WERI-Rb-1 (cell line): Measurements from ENCODE around the gene GARNL3.

Experiments used
- DNase-seq: peaks from one replicate; pipeline ENCODE4 v3.0.0-alpha.2; 2020
- H3K27ac ChIP-seq: fragments of 250-450 bp; sonication (Bioruptor Pico); 2 replicates; pipeline ENCODE4 v1.5.1; 2020; ENCODE audit warnings: mild to moderate bottlenecking, moderate library complexity
- H3K27me3 ChIP-seq: fragments of 250-450 bp; sonication (Bioruptor Pico); 2 replicates; pipeline ENCODE4 v1.5.1; 2021; ENCODE audit warnings: mild to moderate bottlenecking, low read depth, moderate library complexity; ENCODE audit not compliant: insufficient read depth, severe bottlenecking
- H3K36me3 ChIP-seq: fragments of 250-450 bp; sonication (Bioruptor Pico); 2 replicates; pipeline ENCODE4 v1.5.1; 2020; ENCODE audit warnings: mild to moderate bottlenecking, moderate library complexity
- H3K4me3 ChIP-seq: 2 replicates; pipeline ENCODE4 v1.5.1; 2011; ENCODE audit warnings: low read depth, mild to moderate bottlenecking, control low read depth, low read length
- H3K9me3 ChIP-seq: fragments of 250-450 bp; sonication (Bioruptor Pico); 2 replicates; pipeline ENCODE4 v1.5.1; 2021; ENCODE audit warnings: mild to moderate bottlenecking, moderate library complexity; ENCODE audit not compliant: severe bottlenecking
- TF ChIP-seq, protein P1 (sequence below): IDR thresholded peaks from 2 replicates; pipeline ENCODE4 v1.5.1; 2011; ENCODE audit warnings: low read depth, mild to moderate bottlenecking, control low read depth, inconsistent platforms, low read length

GARNL3 gene

DNA sequence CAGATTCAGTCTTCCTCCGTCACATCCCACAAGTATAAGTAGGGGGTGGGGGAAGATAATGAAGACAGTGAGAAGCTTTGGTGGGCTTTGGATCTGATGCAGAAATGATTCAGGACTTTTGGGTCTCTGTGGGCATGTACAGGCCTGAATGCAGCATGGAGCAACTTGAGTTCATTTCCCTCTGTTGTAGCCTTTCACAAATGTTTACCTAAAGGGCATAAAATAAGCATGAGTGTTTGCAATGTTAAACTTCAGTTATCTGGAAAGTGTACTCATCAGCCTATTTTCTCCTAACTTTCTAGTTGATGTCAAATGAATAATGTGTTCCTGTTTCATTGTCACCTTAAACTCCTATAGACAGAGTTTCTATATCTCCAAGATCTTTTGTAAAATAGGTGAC, 39.3 kb downstream of the GARNL3 start:
- Histone ChIP-seq H3K9me3 (no peaks in the 10 kb centered on the region), H3K27me3 (no peaks in the 10 kb centered on the region), H3K27ac (peak overlapping the region; percentile 99), H3K36me3 (peaks cover 6% of the 10 kb centered on the region), H3K4me3 (no peak overlapping the region)
- TF ChIP-seq, protein P1, sequence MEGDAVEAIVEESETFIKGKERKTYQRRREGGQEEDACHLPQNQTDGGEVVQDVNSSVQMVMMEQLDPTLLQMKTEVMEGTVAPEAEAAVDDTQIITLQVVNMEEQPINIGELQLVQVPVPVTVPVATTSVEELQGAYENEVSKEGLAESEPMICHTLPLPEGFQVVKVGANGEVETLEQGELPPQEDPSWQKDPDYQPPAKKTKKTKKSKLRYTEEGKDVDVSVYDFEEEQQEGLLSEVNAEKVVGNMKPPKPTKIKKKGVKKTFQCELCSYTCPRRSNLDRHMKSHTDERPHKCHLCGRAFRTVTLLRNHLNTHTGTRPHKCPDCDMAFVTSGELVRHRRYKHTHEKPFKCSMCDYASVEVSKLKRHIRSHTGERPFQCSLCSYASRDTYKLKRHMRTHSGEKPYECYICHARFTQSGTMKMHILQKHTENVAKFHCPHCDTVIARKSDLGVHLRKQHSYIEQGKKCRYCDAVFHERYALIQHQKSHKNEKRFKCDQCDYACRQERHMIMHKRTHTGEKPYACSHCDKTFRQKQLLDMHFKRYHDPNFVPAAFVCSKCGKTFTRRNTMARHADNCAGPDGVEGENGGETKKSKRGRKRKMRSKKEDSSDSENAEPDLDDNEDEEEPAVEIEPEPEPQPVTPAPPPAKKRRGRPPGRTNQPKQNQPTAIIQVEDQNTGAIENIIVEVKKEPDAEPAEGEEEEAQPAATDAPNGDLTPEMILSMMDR: no peak
- no peak for DNase-seq

DNA sequence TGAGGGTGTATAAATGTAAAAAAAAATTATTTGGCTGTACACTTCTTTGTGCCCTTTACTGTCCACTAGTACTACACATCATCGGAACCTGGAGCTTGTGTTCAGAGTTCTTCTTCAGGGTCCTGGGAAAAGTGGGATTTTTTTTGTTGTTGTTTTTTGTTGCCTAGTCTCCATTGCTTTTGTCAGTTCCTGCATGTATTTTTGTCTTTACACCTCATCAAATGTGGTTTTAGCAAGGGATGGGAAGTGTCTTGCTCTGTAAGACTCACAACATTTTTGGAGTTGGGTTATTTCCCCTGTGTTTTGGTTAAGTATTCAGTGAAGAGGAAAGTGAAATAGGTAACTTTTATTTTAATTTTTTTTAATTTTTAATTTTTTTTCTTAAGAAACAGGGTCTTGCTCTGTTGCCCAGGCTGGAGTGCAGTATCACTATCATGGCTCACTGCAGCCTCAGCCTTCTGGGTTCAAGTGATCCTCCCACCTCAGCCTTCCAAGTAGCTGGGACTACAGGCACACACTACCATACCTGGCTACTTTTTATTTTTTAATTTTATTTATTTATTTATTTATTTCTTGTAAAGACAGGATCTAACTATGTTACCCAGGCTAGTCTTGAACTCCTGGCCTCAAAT, 40.7 kb downstream of the GARNL3 start:
- peaks cover 6% of the 10 kb centered on the region for H3K36me3 ChIP-seq
- no peak for DNase-seq
- TF ChIP-seq, protein P1: no peak
- no peaks in the 10 kb centered on the region for H3K9me3 ChIP-seq
- no peak overlapping the region for H3K27ac ChIP-seq
- H3K27me3 ChIP-seq: no peaks in the 10 kb centered on the region
- H3K4me3 ChIP-seq: no peak overlapping the region

DNA sequence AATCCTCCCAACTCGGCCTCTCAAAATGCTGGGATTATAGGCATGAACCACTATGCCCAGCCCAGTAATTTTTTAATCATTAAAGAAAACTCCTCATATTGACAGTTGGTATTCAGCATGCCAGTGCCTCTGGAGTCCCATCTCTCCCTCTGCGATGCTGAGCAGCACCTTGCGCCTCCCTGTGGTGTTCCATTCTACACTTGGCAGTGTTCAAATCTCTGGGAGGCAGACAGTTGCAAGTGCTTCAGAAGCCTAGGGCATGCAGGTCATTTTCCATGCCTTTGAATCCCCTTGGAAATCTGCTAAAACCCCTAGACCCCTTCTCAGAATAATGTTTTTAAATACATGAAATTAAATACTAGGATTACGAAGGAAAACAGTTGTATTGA, 41.3 kb downstream of the GARNL3 start:
- no peaks in the 10 kb centered on the region for H3K27me3 ChIP-seq
- H3K9me3 ChIP-seq: no peaks in the 10 kb centered on the region
- TF ChIP-seq, protein P1: peak; percentile 45
- peak; percentile 44 for DNase-seq
- H3K27ac ChIP-seq: no peak overlapping the region
- H3K4me3 ChIP-seq: no peak overlapping the region
- H3K36me3 ChIP-seq: peaks cover 6% of the 10 kb centered on the region

DNA sequence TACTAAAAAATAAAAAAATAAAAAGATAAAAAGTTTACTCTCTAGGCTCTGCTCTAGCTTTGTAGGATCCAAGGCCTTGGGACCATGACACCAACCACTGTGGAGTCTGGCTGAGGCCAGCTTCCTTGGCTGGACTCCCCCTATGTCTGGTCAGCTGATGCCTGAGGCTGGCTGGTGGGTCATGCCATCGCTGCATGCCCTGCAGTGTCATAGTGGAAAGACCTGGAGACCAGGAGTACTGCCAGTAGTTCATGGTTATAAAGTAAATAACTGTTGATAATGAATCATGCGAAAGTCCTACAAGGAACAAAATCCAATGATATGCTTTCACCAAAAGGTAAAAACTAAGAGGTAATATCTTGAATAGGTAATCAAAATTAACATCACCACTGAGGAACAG, 43.2 kb downstream of the GARNL3 start:
- TF ChIP-seq, protein P1: no peak
- no peak for DNase-seq

DNA sequence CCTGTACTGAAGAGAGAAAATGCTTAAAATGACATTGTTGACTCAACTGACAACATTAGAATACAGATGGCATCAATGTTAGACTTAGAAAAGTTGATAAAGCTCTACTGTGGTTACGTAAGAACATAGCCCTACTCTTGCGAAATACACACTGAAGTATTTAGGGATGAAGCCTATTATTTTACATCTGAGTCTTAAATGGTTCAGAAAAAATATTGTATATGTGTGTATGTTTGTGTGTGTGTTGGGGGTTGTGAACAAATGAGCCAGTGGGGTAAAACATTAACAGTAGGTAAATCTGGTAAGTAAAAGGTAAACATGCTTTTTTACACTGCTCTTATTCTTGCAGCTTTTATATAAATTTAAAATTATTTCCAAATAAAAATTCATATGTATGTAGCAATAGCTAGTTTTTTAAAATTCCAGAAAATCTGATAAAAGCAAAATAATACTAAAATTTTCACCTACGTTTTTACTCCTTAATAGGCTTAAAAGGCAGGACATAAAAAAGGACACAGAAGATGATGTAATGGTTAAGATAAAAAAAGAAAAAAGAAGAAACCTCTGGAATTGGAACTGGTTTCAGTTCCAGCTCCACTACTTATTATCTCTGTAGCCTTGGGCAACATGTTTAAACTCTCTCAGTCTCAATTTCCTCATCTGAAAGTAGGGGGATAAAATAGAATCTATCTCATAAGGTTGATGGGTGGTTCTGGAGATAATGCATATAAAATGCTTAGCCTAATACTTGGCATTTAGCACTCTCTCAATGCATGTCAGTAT, 44.3 kb downstream of the GARNL3 start:
- Histone ChIP-seq H3K27me3 (no peaks in the 10 kb centered on the region), H3K9me3 (no peaks in the 10 kb centered on the region), H3K27ac (no peak overlapping the region), H3K36me3 (peaks cover 30% of the 10 kb centered on the region), H3K4me3 (no peak overlapping the region)
- TF ChIP-seq, protein P1: no peak
- DNase-seq: no peak

More for the DNA sequence above, 43.2 kb downstream of the GARNL3 start:
- Histone ChIP-seq H3K27ac (no peak overlapping the region), H3K9me3 (no peaks in the 10 kb centered on the region), H3K36me3 (peaks cover 21% of the 10 kb centered on the region), H3K4me3 (no peak overlapping the region), H3K27me3 (no peaks in the 10 kb centered on the region)
